ENCODE measurements around the gene NWD2.

Gene NWD2

DNA sequence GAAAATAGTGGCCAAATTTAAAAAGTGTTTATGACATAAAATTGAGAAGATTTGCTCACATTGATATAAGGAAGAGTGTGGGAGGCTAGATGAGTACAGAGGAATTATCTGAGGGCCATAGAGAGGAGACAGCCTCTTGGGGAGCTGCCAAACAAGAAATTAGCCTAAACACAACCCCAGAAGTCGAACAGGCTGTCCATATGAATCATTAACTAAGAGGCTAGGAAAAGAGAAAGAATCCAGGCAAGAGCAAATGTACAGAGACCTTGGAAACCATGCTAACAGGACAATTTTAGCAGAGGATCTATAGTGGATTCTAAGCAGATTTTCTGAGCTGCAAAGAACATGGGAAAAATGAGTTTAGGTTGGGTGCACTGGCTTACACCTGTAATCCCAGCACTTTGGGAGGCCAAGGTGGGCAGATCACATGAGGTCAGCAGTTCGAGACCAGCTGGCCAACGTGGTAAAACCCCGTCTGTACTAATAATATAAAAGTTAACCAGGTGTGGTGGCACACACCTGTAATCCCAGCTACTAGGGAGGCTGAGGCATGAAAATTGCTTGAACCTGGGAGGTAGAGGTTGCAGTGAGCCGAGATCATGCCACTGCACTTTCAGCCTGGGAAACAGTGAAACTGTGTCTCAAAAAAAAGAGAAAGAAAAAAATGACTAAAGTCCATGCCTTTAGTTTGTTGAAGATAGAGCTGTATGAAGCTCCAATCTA lies 76.1 kb downstream of the NWD2 start:
- TF ChIP-seq RARB (CRISPR knock-in tag; IDR thresholded peaks at IDR 0.05) (no peak), BACH2 (CRISPR knock-in tag; IDR thresholded peaks at IDR 0.05; ENCODE audit: borderline replicate concordance) (no peak), ZNF565 (CRISPR knock-in tag; conservative IDR thresholded peaks at IDR 0.05; ENCODE audit: low read depth) (no peak), ZFP30 (CRISPR knock-in tag; IDR thresholded peaks at IDR 0.05) (no peak), TOX (CRISPR knock-in tag; IDR thresholded peaks at IDR 0.05; ENCODE audit: borderline replicate concordance) (no peak), CSDC2 (CRISPR knock-in tag; IDR thresholded peaks at IDR 0.05) (no peak), TCF4 (CRISPR knock-in tag; IDR thresholded peaks at IDR 0.05; ENCODE audit: borderline replicate concordance) (no peak), ESRRG (CRISPR knock-in tag; IDR thresholded peaks at IDR 0.05) (no peak), GLIS3 (CRISPR knock-in tag; IDR thresholded peaks at IDR 0.05) (no peak), ZFP3 (CRISPR knock-in tag; IDR thresholded peaks at IDR 0.05) (no peak), ARNTL (CRISPR knock-in tag; IDR thresholded peaks at IDR 0.05; ENCODE audit: borderline replicate concordance, low read depth) (no peak)
- TF ChIP-seq, protein P1, sequence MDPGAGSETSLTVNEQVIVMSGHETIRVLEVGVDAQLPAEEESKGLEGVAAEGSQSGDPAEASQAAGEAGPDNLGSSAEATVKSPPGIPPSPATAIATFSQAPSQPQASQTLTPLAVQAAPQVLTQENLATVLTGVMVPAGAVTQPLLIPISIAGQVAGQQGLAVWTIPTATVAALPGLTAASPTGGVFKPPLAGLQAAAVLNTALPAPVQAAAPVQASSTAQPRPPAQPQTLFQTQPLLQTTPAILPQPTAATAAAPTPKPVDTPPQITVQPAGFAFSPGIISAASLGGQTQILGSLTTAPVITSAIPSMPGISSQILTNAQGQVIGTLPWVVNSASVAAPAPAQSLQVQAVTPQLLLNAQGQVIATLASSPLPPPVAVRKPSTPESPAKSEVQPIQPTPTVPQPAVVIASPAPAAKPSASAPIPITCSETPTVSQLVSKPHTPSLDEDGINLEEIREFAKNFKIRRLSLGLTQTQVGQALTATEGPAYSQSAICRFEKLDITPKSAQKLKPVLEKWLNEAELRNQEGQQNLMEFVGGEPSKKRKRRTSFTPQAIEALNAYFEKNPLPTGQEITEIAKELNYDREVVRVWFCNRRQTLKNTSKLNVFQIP (CRISPR knock-in tag; IDR thresholded peaks at IDR 0.05; ENCODE audit: borderline replicate concordance, low read depth) = no peak
- TF ChIP-seq, protein P2, sequence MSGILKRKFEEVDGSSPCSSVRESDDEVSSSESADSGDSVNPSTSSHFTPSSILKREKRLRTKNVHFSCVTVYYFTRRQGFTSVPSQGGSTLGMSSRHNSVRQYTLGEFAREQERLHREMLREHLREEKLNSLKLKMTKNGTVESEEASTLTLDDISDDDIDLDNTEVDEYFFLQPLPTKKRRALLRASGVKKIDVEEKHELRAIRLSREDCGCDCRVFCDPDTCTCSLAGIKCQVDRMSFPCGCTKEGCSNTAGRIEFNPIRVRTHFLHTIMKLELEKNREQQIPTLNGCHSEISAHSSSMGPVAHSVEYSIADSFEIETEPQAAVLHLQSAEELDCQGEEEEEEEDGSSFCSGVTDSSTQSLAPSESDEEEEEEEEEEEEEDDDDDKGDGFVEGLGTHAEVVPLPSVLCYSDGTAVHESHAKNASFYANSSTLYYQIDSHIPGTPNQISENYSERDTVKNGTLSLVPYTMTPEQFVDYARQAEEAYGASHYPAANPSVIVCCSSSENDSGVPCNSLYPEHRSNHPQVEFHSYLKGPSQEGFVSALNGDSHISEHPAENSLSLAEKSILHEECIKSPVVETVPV (CRISPR knock-in tag; IDR thresholded peaks at IDR 0.05) = no peak
- no peak for ATAC-seq

DNA sequence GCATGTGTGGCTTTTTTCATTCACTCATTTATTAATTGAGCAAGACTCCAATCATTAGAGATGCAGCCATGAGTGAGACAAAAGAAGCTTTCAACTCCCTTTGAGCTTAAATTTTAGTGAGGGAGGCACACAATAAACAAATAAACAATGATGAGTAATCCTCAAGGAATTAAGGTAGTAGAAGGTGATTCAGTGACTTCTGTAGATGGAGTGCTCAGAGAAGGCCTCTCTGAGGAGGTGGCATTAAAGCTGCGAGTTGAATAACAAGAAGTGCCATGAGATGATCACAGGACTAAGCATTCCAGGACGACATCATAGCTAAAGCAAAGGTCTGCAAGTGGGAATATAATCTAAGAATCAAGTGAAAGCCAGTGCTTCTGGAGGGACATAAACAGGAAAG lies 77.6 kb downstream of the NWD2 start:
- no peak for TF ChIP-seq ARNTL (CRISPR knock-in tag; IDR thresholded peaks at IDR 0.05; ENCODE audit: borderline replicate concordance, low read depth)
- no peak for TF ChIP-seq ZC3H10 (CRISPR knock-in tag; IDR thresholded peaks at IDR 0.05)
- TF ChIP-seq GLIS3 (CRISPR knock-in tag; IDR thresholded peaks at IDR 0.05) = no peak
- no peak for TF ChIP-seq TCF4 (CRISPR knock-in tag; IDR thresholded peaks at IDR 0.05; ENCODE audit: borderline replicate concordance)
- TF ChIP-seq ZNF565 (CRISPR knock-in tag; conservative IDR thresholded peaks at IDR 0.05; ENCODE audit: low read depth) = no peak
- TF ChIP-seq OSR1 (CRISPR knock-in tag; IDR thresholded peaks at IDR 0.05) = no peak
- TF ChIP-seq, protein P3, sequence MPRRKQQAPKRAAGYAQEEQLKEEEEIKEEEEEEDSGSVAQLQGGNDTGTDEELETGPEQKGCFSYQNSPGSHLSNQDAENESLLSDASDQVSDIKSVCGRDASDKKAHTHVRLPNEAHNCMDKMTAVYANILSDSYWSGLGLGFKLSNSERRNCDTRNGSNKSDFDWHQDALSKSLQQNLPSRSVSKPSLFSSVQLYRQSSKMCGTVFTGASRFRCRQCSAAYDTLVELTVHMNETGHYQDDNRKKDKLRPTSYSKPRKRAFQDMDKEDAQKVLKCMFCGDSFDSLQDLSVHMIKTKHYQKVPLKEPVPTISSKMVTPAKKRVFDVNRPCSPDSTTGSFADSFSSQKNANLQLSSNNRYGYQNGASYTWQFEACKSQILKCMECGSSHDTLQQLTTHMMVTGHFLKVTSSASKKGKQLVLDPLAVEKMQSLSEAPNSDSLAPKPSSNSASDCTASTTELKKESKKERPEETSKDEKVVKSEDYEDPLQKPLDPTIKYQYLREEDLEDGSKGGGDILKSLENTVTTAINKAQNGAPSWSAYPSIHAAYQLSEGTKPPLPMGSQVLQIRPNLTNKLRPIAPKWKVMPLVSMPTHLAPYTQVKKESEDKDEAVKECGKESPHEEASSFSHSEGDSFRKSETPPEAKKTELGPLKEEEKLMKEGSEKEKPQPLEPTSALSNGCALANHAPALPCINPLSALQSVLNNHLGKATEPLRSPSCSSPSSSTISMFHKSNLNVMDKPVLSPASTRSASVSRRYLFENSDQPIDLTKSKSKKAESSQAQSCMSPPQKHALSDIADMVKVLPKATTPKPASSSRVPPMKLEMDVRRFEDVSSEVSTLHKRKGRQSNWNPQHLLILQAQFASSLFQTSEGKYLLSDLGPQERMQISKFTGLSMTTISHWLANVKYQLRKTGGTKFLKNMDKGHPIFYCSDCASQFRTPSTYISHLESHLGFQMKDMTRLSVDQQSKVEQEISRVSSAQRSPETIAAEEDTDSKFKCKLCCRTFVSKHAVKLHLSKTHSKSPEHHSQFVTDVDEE (CRISPR knock-in tag; IDR thresholded peaks at IDR 0.05) = no peak
- no peak for TF ChIP-seq RARB (CRISPR knock-in tag; IDR thresholded peaks at IDR 0.05)
- TF ChIP-seq, protein P4, sequence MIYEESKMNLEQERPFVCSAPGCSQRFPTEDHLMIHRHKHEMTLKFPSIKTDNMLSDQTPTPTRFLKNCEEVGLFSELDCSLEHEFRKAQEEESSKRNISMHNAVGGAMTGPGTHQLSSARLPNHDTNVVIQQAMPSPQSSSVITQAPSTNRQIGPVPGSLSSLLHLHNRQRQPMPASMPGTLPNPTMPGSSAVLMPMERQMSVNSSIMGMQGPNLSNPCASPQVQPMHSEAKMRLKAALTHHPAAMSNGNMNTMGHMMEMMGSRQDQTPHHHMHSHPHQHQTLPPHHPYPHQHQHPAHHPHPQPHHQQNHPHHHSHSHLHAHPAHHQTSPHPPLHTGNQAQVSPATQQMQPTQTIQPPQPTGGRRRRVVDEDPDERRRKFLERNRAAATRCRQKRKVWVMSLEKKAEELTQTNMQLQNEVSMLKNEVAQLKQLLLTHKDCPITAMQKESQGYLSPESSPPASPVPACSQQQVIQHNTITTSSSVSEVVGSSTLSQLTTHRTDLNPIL (CRISPR knock-in tag; IDR thresholded peaks at IDR 0.05; ENCODE audit: low read depth) = no peak
- no peak for TF ChIP-seq PPARA (CRISPR knock-in tag; IDR thresholded peaks at IDR 0.05; ENCODE audit: borderline replicate concordance)
- TF ChIP-seq, protein P5, sequence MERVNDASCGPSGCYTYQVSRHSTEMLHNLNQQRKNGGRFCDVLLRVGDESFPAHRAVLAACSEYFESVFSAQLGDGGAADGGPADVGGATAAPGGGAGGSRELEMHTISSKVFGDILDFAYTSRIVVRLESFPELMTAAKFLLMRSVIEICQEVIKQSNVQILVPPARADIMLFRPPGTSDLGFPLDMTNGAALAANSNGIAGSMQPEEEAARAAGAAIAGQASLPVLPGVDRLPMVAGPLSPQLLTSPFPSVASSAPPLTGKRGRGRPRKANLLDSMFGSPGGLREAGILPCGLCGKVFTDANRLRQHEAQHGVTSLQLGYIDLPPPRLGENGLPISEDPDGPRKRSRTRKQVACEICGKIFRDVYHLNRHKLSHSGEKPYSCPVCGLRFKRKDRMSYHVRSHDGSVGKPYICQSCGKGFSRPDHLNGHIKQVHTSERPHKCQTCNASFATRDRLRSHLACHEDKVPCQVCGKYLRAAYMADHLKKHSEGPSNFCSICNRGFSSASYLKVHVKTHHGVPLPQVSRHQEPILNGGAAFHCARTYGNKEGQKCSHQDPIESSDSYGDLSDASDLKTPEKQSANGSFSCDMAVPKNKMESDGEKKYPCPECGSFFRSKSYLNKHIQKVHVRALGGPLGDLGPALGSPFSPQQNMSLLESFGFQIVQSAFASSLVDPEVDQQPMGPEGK (CRISPR knock-in tag; IDR thresholded peaks at IDR 0.05; ENCODE audit: borderline replicate concordance) = no peak
- TF ChIP-seq ISL1 (CRISPR knock-in tag; IDR thresholded peaks at IDR 0.05) = no peak
- no peak for TF ChIP-seq SNAI2 (CRISPR knock-in tag; IDR thresholded peaks at IDR 0.05)
- TF ChIP-seq, protein P2 (CRISPR knock-in tag; IDR thresholded peaks at IDR 0.05) = no peak
- no peak for TF ChIP-seq ZNF8 (CRISPR knock-in tag; IDR thresholded peaks at IDR 0.05)
- no peak for TF ChIP-seq ZNF70 (CRISPR knock-in tag; IDR thresholded peaks at IDR 0.05)
- no peak for TF ChIP-seq ZFP30 (CRISPR knock-in tag; IDR thresholded peaks at IDR 0.05)
- TF ChIP-seq, protein P1 (CRISPR knock-in tag; IDR thresholded peaks at IDR 0.05; ENCODE audit: borderline replicate concordance, low read depth) = no peak
- ATAC-seq = no peak

Measured in SK-N-SH treated with all-trans-retinoic acid at 6 μM for 48 hours (cell line).